Testis (tissue), 2 donors: ENCODE measurements around the gene RASSF3.

ENCODE experiments used
- CTCF ChIP-seq, 3 experiments: fragments of 450-650 bp in 2 of 3; fragments of 200-600 bp in 1 of 3; sonication (generic) in 1 of 3; IDR thresholded peaks; one replicate each; pipeline ENCODE4 v1.5.1; 2016 to 2019; ENCODE audit warnings: antibody characterized with exemption in 3 of 3, mild to moderate bottlenecking in 2 of 3, moderate library complexity in 1 of 3
- POLR2A ChIP-seq: fragments of 450-650 bp; IDR thresholded peaks from one replicate; pipeline ENCODE4 v1.6.1; 2017; ENCODE audit warnings: antibody characterized with exemption, mild to moderate bottlenecking, moderate library complexity

DNA sequence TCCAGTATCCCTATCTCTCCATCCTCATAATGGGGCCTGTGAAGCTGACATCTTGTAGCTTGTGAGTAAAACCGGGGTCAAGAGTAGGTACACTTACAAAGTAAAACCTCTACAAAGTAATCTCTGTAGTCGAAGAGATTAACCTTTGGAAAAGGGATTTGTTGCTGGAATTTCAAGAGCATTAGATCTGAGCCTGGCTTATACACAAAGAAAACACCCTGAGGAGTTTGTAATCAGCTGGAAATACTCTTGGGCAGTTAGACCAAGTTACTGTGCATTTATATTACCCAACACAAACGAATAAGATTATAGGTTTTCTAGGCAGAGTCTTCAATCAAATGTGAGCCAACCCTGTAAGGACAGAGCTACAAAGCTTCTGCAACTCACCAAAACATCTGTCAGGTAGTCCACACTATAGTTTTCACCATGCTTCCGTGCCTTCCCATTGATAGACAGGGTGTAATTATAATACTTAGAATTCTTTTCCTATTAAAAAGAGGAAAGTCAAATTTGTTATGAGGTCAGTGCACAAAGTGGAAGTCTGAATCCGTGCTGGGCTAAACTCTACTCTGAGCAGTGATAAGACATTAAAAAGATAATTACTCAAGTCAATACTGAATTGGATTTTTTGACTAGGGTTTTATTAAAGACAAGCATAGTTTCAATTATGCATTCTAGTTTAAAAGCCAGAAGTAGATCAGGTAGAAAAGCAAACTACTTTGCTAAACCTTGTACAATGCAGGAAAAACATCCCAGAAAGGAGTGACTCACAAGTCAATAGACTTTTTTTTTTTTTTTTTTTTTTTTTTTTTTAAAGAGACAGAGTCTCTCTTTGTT, 134.3 kb downstream of the RASSF3 start:
- no peak for TF ChIP-seq POLR2A
- no peak for TF ChIP-seq CTCF (IDR thresholded peaks at IDR 0.05)
